ENCODE results near the gene OR6B2. TPM values are rescaled to one million over a fixed set of nuclear protein-coding genes. Genes with fewer than 3 reads are reported as not detected.

OR6B2 gene
- total RNA-seq, 2 experiments from 2014 or later: not detected

GRCh38 chr2:240023792-240024191, 6.4 kb downstream of the OR6B2 start:
- CTCF ChIA-PET: interaction anchor here (0.8 to 1.4 kb wide), 2 partner anchors 10 to 32 kb away, joined by 3 read pairs; no protein-coding TSS in a partner anchor
- Mint-ChIP-seq H3K27ac (no peak overlapping the region), H3K36me3 (peaks cover 12% of the 10 kb centered on the region), H3K9me3 (ENCODE audit: low read depth) (no peaks in the 10 kb centered on the region), H3K27me3 (peaks cover 12% of the 10 kb centered on the region), H3K4me3 (peak overlapping the region; percentile 87), H3K4me1 (peaks cover 19% of the 10 kb centered on the region)
- ATAC-seq (no peak), DNase-seq (no peak)

DNA sequence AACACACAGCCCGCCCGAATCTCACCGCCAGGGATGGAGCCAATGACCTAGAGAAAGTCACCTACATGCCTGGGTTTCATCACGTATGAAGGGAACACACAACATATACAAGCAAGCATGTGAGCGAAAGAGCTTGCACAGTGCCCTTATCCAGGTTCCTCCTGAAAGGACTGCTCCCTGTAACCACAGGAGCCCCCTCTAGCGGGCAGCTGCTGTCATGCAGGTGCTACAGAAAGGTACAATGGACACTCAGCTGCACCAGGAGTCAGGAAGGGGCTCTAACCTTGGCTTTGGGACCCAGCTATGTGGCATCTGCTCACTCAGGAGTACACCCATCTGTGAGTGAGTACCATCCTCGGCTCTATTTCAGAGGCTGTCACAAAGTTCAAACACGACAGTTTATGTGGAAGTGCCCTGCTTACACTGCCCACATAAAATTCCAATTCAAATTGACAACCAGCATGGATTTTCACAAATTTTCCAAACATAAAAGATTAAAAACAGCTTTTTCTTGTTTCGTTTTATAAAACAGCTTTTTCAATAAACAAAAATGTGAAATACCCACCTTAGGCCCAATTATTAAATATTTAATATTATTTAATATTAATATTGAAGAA, 8.6 kb downstream of the OR6B2 start:
- peak; percentile 78 for DNase-seq
- CTCF ChIA-PET: interaction anchor here (0.7 to 2.0 kb wide), 12 partner anchors 8 to 987 kb away, joined by 3 to 10 read pairs (median 3); no protein-coding TSS in a partner anchor
- Mint-ChIP-seq H3K9me3 (ENCODE audit: low read depth) (no peaks in the 10 kb centered on the region), H3K4me3 (no peak overlapping the region), H3K4me1 (peaks cover 19% of the 10 kb centered on the region), H3K27me3 (peaks cover 1% of the 10 kb centered on the region), H3K27ac (no peak overlapping the region), H3K36me3 (peaks cover 18% of the 10 kb centered on the region)
- no peak for ATAC-seq

GRCh38 chr2:240018071-240018750, 12.0 kb downstream of the OR6B2 start:
- no peak for DNase-seq
- no peaks in the 10 kb centered on the region for H3K9me3 Mint-ChIP-seq (ENCODE audit: low read depth)
- CTCF ChIA-PET: no interaction called here
- peaks cover 28% of the 10 kb centered on the region for H3K36me3 Mint-ChIP-seq
- no peak for ATAC-seq
- H3K4me3 Mint-ChIP-seq: no peak overlapping the region
- H3K27me3 Mint-ChIP-seq: no peaks in the 10 kb centered on the region
- peaks cover 6% of the 10 kb centered on the region for H3K4me1 Mint-ChIP-seq
- no peak overlapping the region for H3K27ac Mint-ChIP-seq

- ATAC-seq (no peak), DNase-seq (no peak)
- CTCF ChIA-PET: interaction anchor here (1.5 kb wide), 1 partner anchor 8 kb away, joined by 5 read pairs; no protein-coding TSS in a partner anchor
- no peak overlapping the region for H3K4me3 Mint-ChIP-seq
- no peaks in the 10 kb centered on the region for H3K4me1 Mint-ChIP-seq
- H3K36me3 Mint-ChIP-seq: peaks cover 23% of the 10 kb centered on the region
- H3K9me3 Mint-ChIP-seq (ENCODE audit: low read depth): no peaks in the 10 kb centered on the region
- H3K27me3 Mint-ChIP-seq: no peaks in the 10 kb centered on the region
- H3K27ac Mint-ChIP-seq: no peak overlapping the region
Observed at GRCh38 chr2:240014327-240014726, 15.9 kb downstream of the OR6B2 start.

GRCh38 chr2:240013343-240013742, 16.9 kb downstream of the OR6B2 start:
- ATAC-seq (no peak), DNase-seq (no peak)
- Mint-ChIP-seq H3K9me3 (ENCODE audit: low read depth) (no peaks in the 10 kb centered on the region), H3K27ac (no peak overlapping the region), H3K27me3 (no peaks in the 10 kb centered on the region), H3K4me3 (no peak overlapping the region), H3K36me3 (peaks cover 19% of the 10 kb centered on the region), H3K4me1 (no peaks in the 10 kb centered on the region)
- CTCF ChIA-PET: interaction anchor here (1.2 to 2.2 kb wide), 6 partner anchors 9 to 219 kb away, joined by 3 to 6 read pairs (median 5); partner anchors contain the start of gene NDUFA10

DNA sequence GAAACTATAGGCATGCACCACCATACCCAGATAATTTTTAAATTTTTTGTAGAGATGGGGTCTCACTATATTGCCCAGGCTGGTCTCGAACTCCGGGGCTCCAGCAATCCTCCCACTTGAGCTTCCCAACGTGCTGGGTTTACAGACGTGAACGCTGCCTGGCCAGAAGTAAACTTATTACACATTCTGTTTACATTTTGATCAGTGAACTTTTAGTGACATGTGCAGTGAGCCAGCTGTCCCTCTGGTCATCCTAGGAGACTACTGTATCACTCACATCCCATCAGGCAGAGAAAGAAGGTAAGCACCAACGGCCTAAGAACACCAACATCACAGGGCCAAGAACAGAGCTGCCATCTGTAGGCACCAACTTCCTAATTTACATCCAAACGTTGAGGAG, 27.2 kb downstream of the OR6B2 start:
- Mint-ChIP-seq H3K4me1 (no peaks in the 10 kb centered on the region), H3K4me3 (no peak overlapping the region), H3K27me3 (no peaks in the 10 kb centered on the region), H3K36me3 (peaks cover 15% of the 10 kb centered on the region), H3K9me3 (ENCODE audit: low read depth) (no peaks in the 10 kb centered on the region), H3K27ac (no peak overlapping the region)
- DNase-seq: no peak
- CTCF ChIA-PET: interaction anchor here (1.4 to 1.9 kb wide), 2 partner anchors 9 to 11 kb away, joined by 3 to 8 read pairs; no protein-coding TSS in a partner anchor
- ATAC-seq: no peak

- Mint-ChIP-seq H3K9me3 (ENCODE audit: low read depth) (no peaks in the 10 kb centered on the region), H3K4me3 (no peak overlapping the region), H3K27me3 (no peaks in the 10 kb centered on the region), H3K27ac (no peak overlapping the region), H3K36me3 (peaks cover 15% of the 10 kb centered on the region), H3K4me1 (no peaks in the 10 kb centered on the region)
- no peak for DNase-seq
- CTCF ChIA-PET: interaction anchor here (0.9 kb wide), 1 partner anchor 67 kb away, joined by 3 read pairs; no protein-coding TSS in a partner anchor
- ATAC-seq: no peak
Observed at GRCh38 chr2:240000671-240001070, 29.6 kb downstream of the OR6B2 start.

DNA sequence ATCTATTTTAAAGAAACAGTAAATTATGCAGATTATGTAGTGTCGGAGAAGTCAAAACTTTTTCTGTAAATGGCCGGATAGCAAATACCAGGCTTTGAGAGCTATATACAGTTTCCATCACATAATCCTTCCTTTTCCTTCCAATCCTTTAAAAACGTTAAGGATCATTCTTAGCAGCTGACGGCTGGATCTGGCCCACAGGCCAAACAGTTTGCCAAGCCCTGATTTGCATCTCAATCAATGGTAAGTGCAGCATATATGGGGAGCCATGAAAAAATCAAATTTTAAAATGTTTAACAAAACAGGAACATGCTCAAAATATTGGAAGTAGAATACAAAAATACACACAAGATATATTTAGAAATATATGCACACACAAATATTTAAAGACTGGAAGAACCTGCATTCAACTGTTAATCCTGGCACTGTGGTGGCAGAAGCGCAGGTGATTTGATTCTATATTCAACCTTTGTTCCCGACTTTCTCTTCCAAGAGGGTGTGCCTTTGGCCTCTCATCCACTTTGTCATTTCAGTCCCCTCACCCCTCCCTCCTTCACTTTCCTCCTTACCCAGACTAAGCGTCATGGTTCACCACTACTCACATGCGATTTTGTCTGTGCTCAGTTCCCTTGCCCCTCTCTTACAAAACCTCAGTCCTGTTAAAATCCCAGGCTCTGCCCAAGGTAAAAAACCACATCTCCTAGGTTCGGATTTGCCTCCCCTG, 32.4 kb downstream of the OR6B2 start:
- H3K27me3 Mint-ChIP-seq: no peaks in the 10 kb centered on the region
- no peak overlapping the region for H3K27ac Mint-ChIP-seq
- H3K4me3 Mint-ChIP-seq: no peak overlapping the region
- CTCF ChIA-PET: no interaction called here
- ATAC-seq (no peak), DNase-seq (no peak)
- peaks cover 16% of the 10 kb centered on the region for H3K36me3 Mint-ChIP-seq
- H3K4me1 Mint-ChIP-seq: no peaks in the 10 kb centered on the region
- no peaks in the 10 kb centered on the region for H3K9me3 Mint-ChIP-seq (ENCODE audit: low read depth)

GRCh38 chr2:239994086-239994485, 36.1 kb downstream of the OR6B2 start:
- Mint-ChIP-seq H3K27ac (no peak overlapping the region), H3K36me3 (peaks cover 10% of the 10 kb centered on the region), H3K27me3 (no peaks in the 10 kb centered on the region), H3K4me1 (no peaks in the 10 kb centered on the region), H3K9me3 (ENCODE audit: low read depth) (no peaks in the 10 kb centered on the region), H3K4me3 (no peak overlapping the region)
- CTCF ChIA-PET: interaction anchor here (1.1 kb wide), 1 partner anchor 149 kb away, joined by 3 read pairs; no protein-coding TSS in a partner anchor
- no peak for DNase-seq
- ATAC-seq: no peak

- Mint-ChIP-seq H3K4me3 (no peak overlapping the region), H3K27me3 (no peaks in the 10 kb centered on the region), H3K9me3 (ENCODE audit: low read depth) (no peaks in the 10 kb centered on the region), H3K27ac (no peak overlapping the region), H3K4me1 (no peaks in the 10 kb centered on the region), H3K36me3 (peaks cover 10% of the 10 kb centered on the region)
- DNase-seq (no peak), ATAC-seq (no peak)
- CTCF ChIA-PET: interaction anchor here (0.9 to 3.7 kb wide), 3 partner anchors 16 to 59 kb away, joined by 3 to 21 read pairs (median 5); no protein-coding TSS in a partner anchor
Observed at GRCh38 chr2:239993291-239993690, 36.9 kb downstream of the OR6B2 start.

DNA sequence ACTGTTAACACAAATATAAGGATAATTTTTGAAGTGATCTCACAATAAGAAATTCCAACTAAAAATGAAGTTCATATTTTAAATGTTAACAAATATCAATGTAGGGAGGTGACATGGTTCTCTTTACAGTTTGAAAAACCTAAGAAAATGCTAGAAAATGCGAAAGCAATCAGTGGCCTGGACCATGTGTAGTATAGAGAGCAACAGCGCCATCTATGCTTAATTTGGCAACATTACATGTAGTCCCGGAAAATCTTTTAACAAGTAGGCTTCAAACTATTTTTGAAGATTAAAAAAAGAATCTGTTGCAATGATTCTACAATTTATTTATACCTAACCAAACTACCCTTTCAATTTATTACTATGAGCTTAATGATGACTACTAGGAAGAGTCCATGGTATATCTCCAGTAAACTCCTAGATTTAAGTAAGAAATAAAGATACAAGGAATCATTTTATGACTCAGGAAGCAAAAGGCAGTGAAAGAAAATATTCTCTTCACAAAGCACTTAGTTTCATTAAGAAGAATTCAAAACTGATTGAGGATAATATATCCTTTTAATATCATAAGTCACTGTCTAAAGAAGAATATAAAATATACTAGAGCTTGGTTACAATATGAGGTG, 38.4 kb downstream of the OR6B2 start:
- Mint-ChIP-seq H3K36me3 (peaks cover 13% of the 10 kb centered on the region), H3K27me3 (no peaks in the 10 kb centered on the region), H3K9me3 (ENCODE audit: low read depth) (no peaks in the 10 kb centered on the region), H3K27ac (no peak overlapping the region), H3K4me1 (no peaks in the 10 kb centered on the region), H3K4me3 (no peak overlapping the region)
- DNase-seq (no peak), ATAC-seq (peak; percentile 57)
- CTCF ChIA-PET: interaction anchor here (0.7 to 3.7 kb wide), 19 partner anchors 9 to 168 kb away, joined by 3 to 21 read pairs (median 4); no protein-coding TSS in a partner anchor

DNA sequence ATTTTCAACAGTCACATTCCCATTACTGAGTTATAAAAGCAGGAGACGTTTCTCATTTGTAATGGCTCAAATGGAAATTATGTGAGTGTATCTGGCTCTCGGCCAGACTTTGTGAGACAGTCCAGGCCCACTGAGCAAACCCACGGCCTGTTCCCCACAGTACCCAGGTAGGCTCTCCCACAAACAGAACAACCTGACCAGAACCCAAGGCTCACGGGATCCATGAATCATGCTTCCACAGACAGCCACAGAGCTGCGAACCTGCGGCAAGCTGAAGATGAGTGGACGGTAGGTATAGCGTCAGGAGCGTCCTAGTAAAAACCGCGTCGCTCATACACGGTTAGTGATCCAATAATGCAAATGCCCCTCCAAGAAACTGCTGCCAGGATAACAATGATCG, 39.3 kb downstream of the OR6B2 start:
- Mint-ChIP-seq H3K4me1 (no peaks in the 10 kb centered on the region), H3K27ac (no peak overlapping the region), H3K9me3 (ENCODE audit: low read depth) (no peaks in the 10 kb centered on the region), H3K36me3 (peaks cover 19% of the 10 kb centered on the region), H3K4me3 (no peak overlapping the region), H3K27me3 (no peaks in the 10 kb centered on the region)
- CTCF ChIA-PET: interaction anchor here (0.6 to 3.7 kb wide), 12 partner anchors 8 to 167 kb away, joined by 3 to 21 read pairs (median 4); no protein-coding TSS in a partner anchor
- no peak for DNase-seq
- no peak for ATAC-seq

GRCh38 chr2:239985356-239985755, 44.9 kb downstream of the OR6B2 start:
- peaks cover 26% of the 10 kb centered on the region for H3K36me3 Mint-ChIP-seq
- peaks cover 4% of the 10 kb centered on the region for H3K9me3 Mint-ChIP-seq (ENCODE audit: low read depth)
- H3K4me3 Mint-ChIP-seq: no peak overlapping the region
- ATAC-seq (no peak), DNase-seq (no peak)
- H3K27me3 Mint-ChIP-seq: no peaks in the 10 kb centered on the region
- no peaks in the 10 kb centered on the region for H3K4me1 Mint-ChIP-seq
- CTCF ChIA-PET: interaction anchor here (0.7 kb wide), 1 partner anchor 42 kb away, joined by 3 read pairs; no protein-coding TSS in a partner anchor
- H3K27ac Mint-ChIP-seq: no peak overlapping the region

Data from activated CD8-positive, alpha-beta memory T cell treated with anti-CD3 and anti-CD28 coated beads, Interleukin-2, amount 10 ng/mL, durations not matched to agents 7 days and 5 days (primary cell).